GM12874 (cell line): ENCODE results near the gene CD274.
A peak's percentile ranks its signal among the peaks of the same experiment; 100 is the strongest.

ENCODE experiments used
- TF ChIP-seq, protein P1 (sequence below): IDR thresholded peaks from 2 replicates; pipeline ENCODE4 v1.5.1; 2011; ENCODE audit warnings: low read depth, mild to moderate bottlenecking, control low read depth, low read length, moderate library complexity; ENCODE audit not compliant: insufficient read depth

The CD274 gene

DNA sequence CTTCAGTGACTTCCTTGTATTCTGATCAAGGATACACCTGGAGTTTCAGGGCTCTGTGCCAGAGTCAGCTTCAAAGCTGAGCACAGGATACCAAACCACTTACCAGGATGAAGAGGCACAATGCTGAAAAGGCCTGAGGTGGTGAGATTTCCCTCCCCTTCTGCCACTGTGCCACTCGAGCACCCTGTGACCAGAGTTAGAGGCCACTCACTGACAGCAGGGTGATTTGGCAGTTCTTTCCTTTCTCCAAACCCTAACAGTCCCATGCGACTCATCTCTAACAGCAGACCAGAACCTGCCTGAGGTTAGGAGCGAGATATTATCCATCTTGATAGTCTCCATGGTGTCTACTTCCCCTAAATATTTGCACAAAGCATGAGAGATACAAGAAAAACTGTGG is 14.4 kb upstream of the CD274 start:
- TF ChIP-seq, protein P1, sequence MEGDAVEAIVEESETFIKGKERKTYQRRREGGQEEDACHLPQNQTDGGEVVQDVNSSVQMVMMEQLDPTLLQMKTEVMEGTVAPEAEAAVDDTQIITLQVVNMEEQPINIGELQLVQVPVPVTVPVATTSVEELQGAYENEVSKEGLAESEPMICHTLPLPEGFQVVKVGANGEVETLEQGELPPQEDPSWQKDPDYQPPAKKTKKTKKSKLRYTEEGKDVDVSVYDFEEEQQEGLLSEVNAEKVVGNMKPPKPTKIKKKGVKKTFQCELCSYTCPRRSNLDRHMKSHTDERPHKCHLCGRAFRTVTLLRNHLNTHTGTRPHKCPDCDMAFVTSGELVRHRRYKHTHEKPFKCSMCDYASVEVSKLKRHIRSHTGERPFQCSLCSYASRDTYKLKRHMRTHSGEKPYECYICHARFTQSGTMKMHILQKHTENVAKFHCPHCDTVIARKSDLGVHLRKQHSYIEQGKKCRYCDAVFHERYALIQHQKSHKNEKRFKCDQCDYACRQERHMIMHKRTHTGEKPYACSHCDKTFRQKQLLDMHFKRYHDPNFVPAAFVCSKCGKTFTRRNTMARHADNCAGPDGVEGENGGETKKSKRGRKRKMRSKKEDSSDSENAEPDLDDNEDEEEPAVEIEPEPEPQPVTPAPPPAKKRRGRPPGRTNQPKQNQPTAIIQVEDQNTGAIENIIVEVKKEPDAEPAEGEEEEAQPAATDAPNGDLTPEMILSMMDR, result no peak

DNA sequence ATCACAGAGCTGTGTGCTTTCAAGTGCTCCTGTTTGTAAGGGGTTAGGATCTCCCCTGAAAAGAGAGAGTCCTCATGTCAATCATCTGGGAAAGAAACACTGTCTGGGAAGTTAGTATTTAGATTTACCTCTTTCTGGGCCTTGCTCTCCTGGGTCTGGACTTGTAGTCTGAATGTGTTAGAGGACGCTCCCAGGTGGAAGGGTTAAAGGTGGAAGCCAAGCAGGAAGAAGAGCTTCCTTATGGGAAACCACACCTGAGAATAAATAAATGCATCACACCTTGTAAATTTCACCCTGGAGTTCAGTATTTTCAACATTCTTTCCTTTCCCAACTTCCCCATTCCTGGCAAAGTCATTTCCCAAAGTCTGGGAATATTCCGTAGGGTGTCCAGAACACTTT is 13.9 kb upstream of the CD274 start:
- TF ChIP-seq, protein P1, result no peak

DNA sequence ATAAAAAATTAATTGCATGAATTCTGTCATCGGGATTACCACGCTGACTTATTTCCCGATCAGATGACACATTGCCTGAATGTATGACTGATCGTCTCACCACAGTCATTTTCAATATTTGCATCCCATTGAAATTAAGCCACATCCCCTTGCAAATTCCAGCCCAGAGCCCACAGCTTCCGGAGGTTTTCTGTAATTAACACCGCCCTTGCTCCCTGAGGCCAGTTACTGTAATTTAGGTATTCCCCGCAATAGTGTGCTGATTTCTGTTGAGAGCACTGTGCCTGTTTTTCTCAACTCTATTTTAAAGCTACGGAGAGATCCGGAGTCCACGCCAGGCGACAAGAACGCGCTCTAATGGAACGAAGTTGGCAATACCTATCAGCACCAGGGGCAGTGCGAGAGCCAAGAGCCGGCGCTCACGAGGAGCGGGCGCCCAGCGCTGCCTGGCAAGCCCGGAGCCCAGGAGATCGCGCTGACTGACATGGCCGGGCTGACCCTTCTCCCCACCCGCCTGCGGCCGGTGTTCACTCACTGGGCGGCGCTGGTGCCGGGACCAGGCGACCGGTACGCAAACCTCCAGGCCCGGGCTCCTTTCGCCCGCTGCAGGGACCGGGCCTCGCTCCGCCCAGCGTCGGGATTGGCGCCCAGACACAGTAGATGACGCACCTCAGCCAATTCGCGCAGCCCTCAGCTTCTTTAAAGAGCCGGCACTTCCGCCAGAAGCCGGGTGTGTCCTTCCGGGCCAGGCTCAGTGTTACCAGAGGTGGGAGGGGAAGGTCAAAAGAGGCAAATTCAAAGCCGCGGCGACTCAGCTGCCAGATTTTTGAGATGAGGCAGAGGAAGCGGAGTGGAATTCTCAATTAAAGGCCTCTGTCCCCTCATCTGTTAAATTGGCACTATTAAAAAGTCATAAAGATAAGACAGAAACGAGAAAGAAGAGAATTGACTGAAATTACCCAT is 12.8 kb upstream of the CD274 start, which contains the start of gene PLGRKT:
PLGRKT (minus strand) TSS at position 672 of the 963 bp plus-strand sequence. CDS start 5,948 bp downstream, outside the sequence.
- TF ChIP-seq, protein P1, result peak; percentile 25; the same call in 1 of the 2 replicates

DNA sequence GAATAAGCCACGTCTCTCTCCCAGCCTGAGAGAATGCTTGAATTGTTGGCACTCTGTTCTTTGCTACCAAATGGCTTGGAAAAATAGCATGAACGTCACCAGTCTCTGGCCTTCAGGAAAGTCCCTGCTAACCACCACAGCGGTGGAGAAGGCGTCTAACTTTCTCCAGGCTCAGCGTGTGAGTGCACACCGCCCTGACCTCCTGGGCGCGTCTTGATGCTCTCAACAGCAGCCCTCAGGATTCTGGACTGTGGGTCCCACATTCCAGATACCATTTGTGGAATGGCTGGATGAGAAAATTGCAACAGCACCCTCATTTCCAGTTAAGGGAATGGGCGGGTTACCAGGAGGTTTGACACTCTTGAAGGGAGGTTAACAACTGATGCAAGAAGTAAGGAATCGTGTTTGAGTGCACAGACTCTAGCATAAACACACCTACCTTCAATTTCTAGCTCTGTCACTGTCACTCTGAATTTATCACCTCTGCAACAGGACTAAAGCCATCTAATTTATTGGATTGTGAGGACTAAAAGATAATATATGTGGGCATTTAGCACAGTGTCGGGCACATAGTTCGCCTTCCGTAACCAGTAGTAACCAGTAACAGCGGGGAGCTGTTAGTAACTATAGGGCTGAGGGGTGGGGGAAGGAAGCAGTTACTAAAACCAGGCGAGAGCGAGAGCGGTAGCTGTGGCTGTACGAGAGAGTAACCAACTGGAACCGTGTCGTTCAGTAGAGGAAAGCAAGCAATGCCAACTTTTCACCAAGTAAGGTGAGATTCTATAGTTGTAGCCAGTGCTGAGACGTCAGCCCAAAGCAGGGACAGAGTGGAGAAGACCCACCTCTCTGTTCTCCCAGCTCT is 11.8 kb upstream of the CD274 start:
- TF ChIP-seq, protein P1, result no peak

DNA sequence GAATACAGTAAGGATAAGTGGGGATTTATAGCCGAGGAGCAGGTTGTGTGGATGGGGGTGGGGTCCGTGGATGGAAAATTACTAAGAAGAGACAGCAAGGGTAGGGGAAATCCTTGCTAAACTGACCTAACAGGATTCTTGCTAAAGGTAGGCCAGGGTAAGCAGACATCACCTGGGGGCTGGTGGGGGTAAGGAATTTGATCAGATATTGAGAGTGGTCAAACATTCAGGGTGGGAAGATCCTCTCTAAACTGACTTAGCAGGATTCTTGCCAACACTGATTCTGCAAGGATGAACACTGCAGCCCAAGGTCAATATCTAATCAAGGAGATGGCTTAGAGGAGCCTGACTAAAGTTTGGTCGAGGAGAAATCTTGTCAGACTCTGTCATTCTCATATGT is 9.9 kb upstream of the CD274 start:
- TF ChIP-seq, protein P1, result no peak

DNA sequence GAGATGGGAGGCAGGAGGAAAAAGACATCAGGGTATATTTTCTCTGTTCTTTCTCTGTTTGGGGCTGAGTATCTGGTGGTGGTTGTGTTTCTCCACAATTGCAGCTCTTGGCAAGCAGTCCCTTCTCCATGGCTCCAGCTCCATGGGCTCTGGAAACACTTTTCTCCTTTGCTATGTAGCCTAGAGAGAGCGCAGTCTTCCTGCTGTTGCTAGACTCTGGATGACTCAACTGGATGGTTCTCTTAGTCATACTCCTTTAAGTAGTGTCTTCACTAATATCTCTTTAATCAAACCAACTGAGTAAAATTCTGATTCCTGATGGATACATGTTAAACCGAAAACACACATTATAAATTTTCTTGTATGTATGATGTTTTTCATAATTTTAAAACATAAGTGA is 9.3 kb upstream of the CD274 start:
- TF ChIP-seq, protein P1, result no peak
